ENCODE measurements around the gene KRTAP13-3. TPM values are rescaled to one million over a fixed set of nuclear protein-coding genes. Genes with fewer than 3 reads are reported as not detected.

KRTAP13-3 gene
- total and polyA plus RNA-seq, 9 of the 15 experiments (the other 6 are each of a cell fraction or from before 2014, with no cell fraction given): not detected

DNA sequence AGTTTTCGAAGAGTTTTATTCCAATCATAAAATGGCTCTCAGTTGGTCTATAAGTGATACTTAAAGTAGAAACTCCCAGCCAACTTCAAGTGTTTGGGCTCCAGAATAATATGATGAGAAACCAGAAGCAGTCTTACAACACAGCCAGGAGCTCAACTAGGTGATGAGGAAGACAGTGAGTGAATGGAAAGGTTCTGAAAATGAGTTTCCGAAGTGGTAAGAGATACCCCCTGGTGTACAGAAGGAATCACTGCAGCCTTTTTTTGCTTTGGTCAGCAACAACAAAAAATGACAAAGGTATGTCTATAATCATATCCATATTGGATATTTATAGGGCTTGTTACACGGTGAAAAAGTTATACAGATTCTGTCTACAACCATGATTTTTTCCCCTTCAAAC lies 38.0 kb upstream of the KRTAP13-3 start:
- peak in 2 of 4 experiments; percentile 11 to 20 for DNase-seq (ENCODE audit: extremely low read depth in 1 of 4, low spot score in 3 of 4)
- BruUV-seq (replicated peaks): no TSS peak
- H3K27ac ChIP-seq (ENCODE audit: extremely low read depth, low read depth, low read length): no peak overlapping the region
- intact Hi-C loops (cut with micrococcal nuclease) (no loop called here), in situ Hi-C loops (cut with MboI) (no loop called here)
- no peaks in the 10 kb centered on the region for H4K20me1 ChIP-seq (replicated peaks; ENCODE audit: control insufficient read depth, insufficient read depth, low read length)
- no peak overlapping the region for H3K4me3 ChIP-seq
- no peaks in the 10 kb centered on the region for H3K36me3 ChIP-seq (ENCODE audit: control insufficient read depth, insufficient read depth, low read length)
- no peak overlapping the region for H3K9ac ChIP-seq (ENCODE audit: insufficient read depth in 1 of 2, low read depth in 2 of 2, low read length in 2 of 2)
- no peak overlapping the region for H3K4me2 ChIP-seq (ENCODE audit: insufficient read depth, low read length)
- H2AFZ ChIP-seq (ENCODE audit: low read depth, low read length): no peak overlapping the region
- no peak for ATAC-seq
- CTCF ChIA-PET (ENCODE audit: low intra/inter-chr PET ratio): interaction anchor here (0.6 kb wide), 1 partner anchor 52 kb away, joined by 3 read pairs; no protein-coding TSS in a partner anchor
- H3K79me2 ChIP-seq (ENCODE audit: control insufficient read depth, insufficient read depth, low read length): no peaks in the 10 kb centered on the region
- POLR2A ChIA-PET: no interaction called here
- WGBS (ENCODE audit: insufficient coverage, low coverage, missing lambda C conversion rate): 2% methylated on average over 3 of the region's 3 CpGs
- no peaks in the 10 kb centered on the region for H3K27me3 ChIP-seq (ENCODE audit: control insufficient read depth in 2 of 2, insufficient read depth in 2 of 2, low read length in 2 of 2)
- no peak for FAIRE-seq
- H3K9me3 ChIP-seq (replicated peaks; ENCODE audit: control insufficient read depth, insufficient read depth, low read depth, low read length): no peaks in the 10 kb centered on the region
- no peaks in the 10 kb centered on the region for H3K4me1 ChIP-seq (replicated peaks in 1 of 2; ENCODE audit: control insufficient read depth in 2 of 2, insufficient read depth in 2 of 2, low read length in 2 of 2)
- no peaks in the 10 kb centered on the region for H3K9me1 ChIP-seq (ENCODE audit: control insufficient read depth, insufficient read depth, low read length)
- TF ChIP-seq, protein P1, sequence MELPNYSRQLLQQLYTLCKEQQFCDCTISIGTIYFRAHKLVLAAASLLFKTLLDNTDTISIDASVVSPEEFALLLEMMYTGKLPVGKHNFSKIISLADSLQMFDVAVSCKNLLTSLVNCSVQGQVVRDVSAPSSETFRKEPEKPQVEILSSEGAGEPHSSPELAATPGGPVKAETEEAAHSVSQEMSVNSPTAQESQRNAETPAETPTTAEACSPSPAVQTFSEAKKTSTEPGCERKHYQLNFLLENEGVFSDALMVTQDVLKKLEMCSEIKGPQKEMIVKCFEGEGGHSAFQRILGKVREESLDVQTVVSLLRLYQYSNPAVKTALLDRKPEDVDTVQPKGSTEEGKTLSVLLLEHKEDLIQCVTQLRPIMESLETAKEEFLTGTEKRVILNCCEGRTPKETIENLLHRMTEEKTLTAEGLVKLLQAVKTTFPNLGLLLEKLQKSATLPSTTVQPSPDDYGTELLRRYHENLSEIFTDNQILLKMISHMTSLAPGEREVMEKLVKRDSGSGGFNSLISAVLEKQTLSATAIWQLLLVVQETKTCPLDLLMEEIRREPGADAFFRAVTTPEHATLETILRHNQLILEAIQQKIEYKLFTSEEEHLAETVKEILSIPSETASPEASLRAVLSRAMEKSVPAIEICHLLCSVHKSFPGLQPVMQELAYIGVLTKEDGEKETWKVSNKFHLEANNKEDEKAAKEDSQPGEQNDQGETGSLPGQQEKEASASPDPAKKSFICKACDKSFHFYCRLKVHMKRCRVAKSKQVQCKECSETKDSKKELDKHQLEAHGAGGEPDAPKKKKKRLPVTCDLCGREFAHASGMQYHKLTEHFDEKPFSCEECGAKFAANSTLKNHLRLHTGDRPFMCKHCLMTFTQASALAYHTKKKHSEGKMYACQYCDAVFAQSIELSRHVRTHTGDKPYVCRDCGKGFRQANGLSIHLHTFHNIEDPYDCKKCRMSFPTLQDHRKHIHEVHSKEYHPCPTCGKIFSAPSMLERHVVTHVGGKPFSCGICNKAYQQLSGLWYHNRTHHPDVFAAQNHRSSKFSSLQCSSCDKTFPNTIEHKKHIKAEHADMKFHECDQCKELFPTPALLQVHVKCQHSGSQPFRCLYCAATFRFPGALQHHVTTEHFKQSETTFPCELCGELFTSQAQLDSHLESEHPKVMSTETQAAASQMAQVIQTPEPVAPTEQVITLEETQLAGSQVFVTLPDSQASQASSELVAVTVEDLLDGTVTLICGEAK (IDR thresholded peaks at IDR 0.05): no peak
- TF ChIP-seq, protein P1 (CRISPR knock-in tag; IDR thresholded peaks at IDR 0.05): no peak
- TF ChIP-seq PHF21A (IDR thresholded peaks at IDR 0.05; ENCODE audit: borderline replicate concordance, low read depth) (no peak), RAD21 (CRISPR knock-in tag; conservative IDR thresholded peaks at IDR 0.05 in 1 of 2, IDR thresholded peaks at IDR 0.05 in 1 of 2) (peak in 1 of 2 experiments; percentile 43; a peak in 2 of 4 replicates), MAFK (IDR thresholded peaks at IDR 0.05; ENCODE audit: low read length) (peak; percentile 41; the same call in 1 of the 2 replicates), ZNF184 (CRISPR knock-in tag; IDR thresholded peaks at IDR 0.05) (no peak), MAFG (tag; conservative IDR thresholded peaks at IDR 0.05) (peak; percentile 56; the same call in 1 of the 2 replicates)
- TF ChIP-seq, protein P2, sequence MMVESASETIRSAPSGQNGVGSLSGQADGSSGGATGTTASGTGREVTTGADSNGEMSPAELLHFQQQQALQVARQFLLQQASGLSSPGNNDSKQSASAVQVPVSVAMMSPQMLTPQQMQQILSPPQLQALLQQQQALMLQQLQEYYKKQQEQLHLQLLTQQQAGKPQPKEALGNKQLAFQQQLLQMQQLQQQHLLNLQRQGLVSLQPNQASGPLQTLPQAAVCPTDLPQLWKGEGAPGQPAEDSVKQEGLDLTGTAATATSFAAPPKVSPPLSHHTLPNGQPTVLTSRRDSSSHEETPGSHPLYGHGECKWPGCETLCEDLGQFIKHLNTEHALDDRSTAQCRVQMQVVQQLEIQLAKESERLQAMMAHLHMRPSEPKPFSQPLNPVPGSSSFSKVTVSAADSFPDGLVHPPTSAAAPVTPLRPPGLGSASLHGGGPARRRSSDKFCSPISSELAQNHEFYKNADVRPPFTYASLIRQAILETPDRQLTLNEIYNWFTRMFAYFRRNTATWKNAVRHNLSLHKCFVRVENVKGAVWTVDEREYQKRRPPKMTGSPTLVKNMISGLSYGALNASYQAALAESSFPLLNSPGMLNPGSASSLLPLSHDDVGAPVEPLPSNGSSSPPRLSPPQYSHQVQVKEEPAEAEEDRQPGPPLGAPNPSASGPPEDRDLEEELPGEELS (CRISPR knock-in tag; IDR thresholded peaks at IDR 0.05; ENCODE audit: borderline replicate concordance): no peak
- TF ChIP-seq, protein P3, sequence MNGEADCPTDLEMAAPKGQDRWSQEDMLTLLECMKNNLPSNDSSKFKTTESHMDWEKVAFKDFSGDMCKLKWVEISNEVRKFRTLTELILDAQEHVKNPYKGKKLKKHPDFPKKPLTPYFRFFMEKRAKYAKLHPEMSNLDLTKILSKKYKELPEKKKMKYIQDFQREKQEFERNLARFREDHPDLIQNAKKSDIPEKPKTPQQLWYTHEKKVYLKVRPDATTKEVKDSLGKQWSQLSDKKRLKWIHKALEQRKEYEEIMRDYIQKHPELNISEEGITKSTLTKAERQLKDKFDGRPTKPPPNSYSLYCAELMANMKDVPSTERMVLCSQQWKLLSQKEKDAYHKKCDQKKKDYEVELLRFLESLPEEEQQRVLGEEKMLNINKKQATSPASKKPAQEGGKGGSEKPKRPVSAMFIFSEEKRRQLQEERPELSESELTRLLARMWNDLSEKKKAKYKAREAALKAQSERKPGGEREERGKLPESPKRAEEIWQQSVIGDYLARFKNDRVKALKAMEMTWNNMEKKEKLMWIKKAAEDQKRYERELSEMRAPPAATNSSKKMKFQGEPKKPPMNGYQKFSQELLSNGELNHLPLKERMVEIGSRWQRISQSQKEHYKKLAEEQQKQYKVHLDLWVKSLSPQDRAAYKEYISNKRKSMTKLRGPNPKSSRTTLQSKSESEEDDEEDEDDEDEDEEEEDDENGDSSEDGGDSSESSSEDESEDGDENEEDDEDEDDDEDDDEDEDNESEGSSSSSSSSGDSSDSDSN (IDR thresholded peaks at IDR 0.05; ENCODE audit: borderline replicate concordance in 1 of 2, low read depth in 2 of 2, low read length in 2 of 2): no peak
